Vagina (tissue), 2 donors: ENCODE results near the gene FIGN.

Experiments
- CTCF ChIP-seq, 3 experiments: fragments of 450-650 bp in 2 of 3; fragments of 200-600 bp in 1 of 3; sonication (generic) in 1 of 3; IDR thresholded peaks; one replicate each; pipeline ENCODE4 v1.5.1; 2017 to 2019; ENCODE audit warnings: antibody characterized with exemption in 3 of 3, mild to moderate bottlenecking in 2 of 3, moderate library complexity in 2 of 3
- POLR2A ChIP-seq, 2 donors: fragments of 450-650 bp; IDR thresholded peaks; one replicate each; pipeline ENCODE4 v1.6.1; 2017; ENCODE audit warnings: antibody characterized with exemption in 2 of 2, mild to moderate bottlenecking in 2 of 2, moderate library complexity in 2 of 2
- POLR2AphosphoS5 ChIP-seq, 2 donors: sonication (generic); formaldehyde crosslinking; IDR thresholded peaks; one replicate each; pipeline ENCODE4 v1.9.0; 2017; ENCODE audit warnings: antibody characterized with exemption in 2 of 2, mild to moderate bottlenecking in 2 of 2, low read depth in 1 of 2; ENCODE audit not compliant: insufficient read depth in 1 of 2

- TF ChIP-seq POLR2A (IDR thresholded peaks at IDR 0.05) (no peak), CTCF (IDR thresholded peaks at IDR 0.05) (no peak), POLR2AphosphoS5 (IDR thresholded peaks at IDR 0.05; ENCODE audit: insufficient read depth in 1 of 2, low read depth in 1 of 2) (no peak)
Observed at GRCh38 chr2:163709270-163709669, 26.5 kb downstream of the FIGN start.
